Stimulated activated CD8-positive, alpha-beta memory T cell treated with anti-CD3 and anti-CD28 coated beads, Interleukin-4, amount 100 ng/mL, for 24 hours (primary cell): Measurements from ENCODE around the gene RGS14.
"Not testable (repeated sequence)": the region's sequence is repeated elsewhere in the genome, so short reads cannot be mapped to it uniquely, and the experiment has no call there.

Experiments used
- DNase-seq: peaks from one replicate; pipeline ENCODE4 v3.0.0-alpha.2; 2020; ENCODE audit warnings: low read depth

RGS14 gene

GRCh38 chr5:177327539-177328522 is 29.9 kb upstream of the RGS14 start:
- DNase-seq, result no peak

GRCh38 chr5:177328545-177329231 is 29.0 kb upstream of the RGS14 start:
- DNase-seq, result no peak

- DNase-seq, result no peak
Observed at GRCh38 chr5:177329883-177330282, 27.8 kb upstream of the RGS14 start.

- no peak for DNase-seq
Observed at GRCh38 chr5:177330991-177331842, 26.5 kb upstream of the RGS14 start.

- DNase-seq, result no peak
Observed at GRCh38 chr5:177332031-177332895, 25.5 kb upstream of the RGS14 start.

- DNase-seq, result no peak
Observed at GRCh38 chr5:177332896-177333260, 24.8 kb upstream of the RGS14 start.

- DNase-seq, result no peak
Observed at GRCh38 chr5:177333420-177334154, 24.1 kb upstream of the RGS14 start.

GRCh38 chr5:177334155-177334551 is 23.6 kb upstream of the RGS14 start:
- DNase-seq, result no peak

GRCh38 chr5:177334781-177335700 is 22.7 kb upstream of the RGS14 start:
- DNase-seq, result no peak

GRCh38 chr5:177335701-177336065 is 22.0 kb upstream of the RGS14 start:
- no peak for DNase-seq

GRCh38 chr5:177336112-177336511 is 21.6 kb upstream of the RGS14 start:
- DNase-seq, result no peak

- no peak for DNase-seq
Observed at GRCh38 chr5:177336603-177337494, 20.9 kb upstream of the RGS14 start.

- no peak for DNase-seq
Observed at GRCh38 chr5:177338251-177339106, 19.2 kb upstream of the RGS14 start.

- no peak for DNase-seq
Observed at GRCh38 chr5:177339107-177339638, 18.6 kb upstream of the RGS14 start.

GRCh38 chr5:177343000-177343399 is 14.7 kb upstream of the RGS14 start:
- DNase-seq, result not testable (repeated sequence)

GRCh38 chr5:177343777-177344176 is 13.9 kb upstream of the RGS14 start:
- no peak for DNase-seq

GRCh38 chr5:177344891-177345290 is 12.8 kb upstream of the RGS14 start:
- DNase-seq, result no peak
